WTC11 (cell line): ENCODE measurements around the gene CRYBG3.

ENCODE experiments used
- CTCF ChIP-seq: fragments of 200-600 bp; IDR thresholded peaks from 2 replicates; pipeline ENCODE4 v1.8.0; 2022; ENCODE audit warnings: antibody characterized with exemption
- HMGXB4 ChIP-seq: sonication (generic); formaldehyde crosslinking; IDR thresholded peaks from 2 replicates; pipeline ENCODE4 v1.8.1; 2023; ENCODE audit warnings: mild to moderate bottlenecking, moderate library complexity, missing genetic modification reagents
- MAX ChIP-seq: sonication (generic); formaldehyde crosslinking; IDR thresholded peaks from 2 replicates; pipeline ENCODE4 v1.8.0; 2022; ENCODE audit warnings: mild to moderate bottlenecking, missing genetic modification reagents

GRCh38 chr3:97896129-97896528 lies 74.3 kb downstream of the CRYBG3 start:
- TF ChIP-seq MAX (CRISPR knock-in tag) = no peak
- TF ChIP-seq HMGXB4 (CRISPR knock-in tag) = no peak
- TF ChIP-seq CTCF = no peak
